ENCODE measurements around the gene PWWP2B.
"Not testable (repeated sequence)": the region's sequence is repeated elsewhere in the genome, so short reads cannot be mapped to it uniquely, and the experiment has no call there.

PWWP2B gene

GRCh38 chr10:132382231-132382922 lies 14.6 kb upstream of the PWWP2B start:
- no peak for DNase-seq

DNA sequence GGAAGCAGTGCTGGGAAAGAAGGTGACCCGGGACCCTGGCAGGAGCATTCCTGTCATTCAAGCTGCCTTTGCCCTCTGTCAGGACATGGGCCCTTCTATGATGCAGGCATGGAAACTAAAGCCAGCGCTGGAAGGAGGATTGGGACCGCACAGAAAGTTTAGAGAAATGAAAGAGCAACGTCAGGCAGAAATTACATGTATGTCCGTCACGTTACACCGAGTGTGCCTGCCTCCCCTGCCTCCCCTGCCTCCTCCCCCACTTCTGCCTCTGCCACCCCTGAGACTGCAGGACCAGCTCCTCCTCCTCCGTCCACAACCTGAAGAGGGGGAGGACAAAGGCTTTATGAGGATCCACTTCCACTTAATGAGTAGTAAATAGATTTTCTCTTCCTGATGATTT lies 13.9 kb upstream of the PWWP2B start:
- DNase-seq, result no peak

DNA sequence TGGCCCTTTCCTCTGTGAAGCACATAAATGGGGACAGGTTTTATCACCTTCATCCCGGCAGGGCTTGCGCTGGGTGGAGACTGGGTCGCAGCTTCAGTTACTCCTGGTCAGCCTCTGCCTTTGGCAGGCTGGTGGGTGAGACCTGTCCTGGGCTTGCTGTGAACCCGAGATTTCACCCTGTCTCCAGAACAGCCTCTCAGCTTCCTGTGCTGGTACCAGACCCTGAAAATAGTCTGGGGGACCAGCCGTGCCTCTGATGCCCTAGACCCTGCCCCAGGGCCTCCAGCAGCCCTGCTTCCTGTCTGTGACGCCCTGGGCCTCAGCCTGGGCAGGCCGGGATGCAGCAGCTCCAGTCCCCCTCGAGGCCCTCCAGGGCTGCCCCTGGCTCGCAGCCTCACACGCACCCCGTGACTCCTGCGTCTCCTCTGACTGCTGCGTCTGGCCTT lies 13.2 kb upstream of the PWWP2B start:
- no peak for DNase-seq

GRCh38 chr10:132384618-132385388 lies 12.2 kb upstream of the PWWP2B start:
- no peak for DNase-seq

DNA sequence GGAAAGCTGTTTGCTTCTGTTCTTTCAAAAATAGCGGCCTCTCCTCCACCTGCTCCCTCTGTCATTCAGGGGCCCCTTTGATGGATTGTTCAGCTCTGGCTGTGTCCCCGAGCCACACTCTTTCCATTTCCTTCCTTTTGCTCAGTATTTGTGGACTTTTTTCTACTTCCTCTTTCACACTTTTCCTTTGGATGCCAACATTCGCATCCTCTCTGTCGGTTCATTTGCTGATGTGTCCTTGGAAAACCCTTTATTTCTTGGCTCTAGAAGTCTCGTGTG lies 11.7 kb upstream of the PWWP2B start:
- DNase-seq, result no peak

GRCh38 chr10:132385721-132386418 lies 11.1 kb upstream of the PWWP2B start:
- no peak for DNase-seq

GRCh38 chr10:132386419-132386831 lies 10.6 kb upstream of the PWWP2B start:
- no peak for DNase-seq

- DNase-seq, result not testable (repeated sequence)
Measured at GRCh38 chr10:132386896-132387295, 10.1 kb upstream of the PWWP2B start.

DNA sequence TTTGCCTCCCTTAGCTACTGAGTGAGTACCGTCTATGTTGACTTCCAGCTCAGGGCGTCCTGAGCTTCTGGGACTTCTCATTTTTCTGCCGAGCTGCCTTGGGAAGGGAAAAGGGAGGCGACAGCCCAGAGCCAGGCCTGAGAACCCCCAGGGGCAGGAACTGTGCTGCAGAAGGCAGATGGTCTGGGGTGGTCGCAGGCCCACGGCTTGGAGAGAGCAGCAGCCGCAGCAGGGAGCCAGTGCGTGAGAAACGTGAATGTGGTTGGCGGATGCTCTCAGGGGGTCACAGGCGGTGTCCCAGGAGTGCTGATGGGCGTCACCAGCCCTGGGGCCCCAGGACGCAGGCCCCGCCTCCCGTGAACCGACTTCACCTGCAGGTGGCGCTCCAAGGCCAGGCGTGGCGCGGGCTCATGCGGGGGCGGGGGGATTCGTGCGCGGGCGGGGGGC lies 9.2 kb upstream of the PWWP2B start:
- DNase-seq, result no peak

DNA sequence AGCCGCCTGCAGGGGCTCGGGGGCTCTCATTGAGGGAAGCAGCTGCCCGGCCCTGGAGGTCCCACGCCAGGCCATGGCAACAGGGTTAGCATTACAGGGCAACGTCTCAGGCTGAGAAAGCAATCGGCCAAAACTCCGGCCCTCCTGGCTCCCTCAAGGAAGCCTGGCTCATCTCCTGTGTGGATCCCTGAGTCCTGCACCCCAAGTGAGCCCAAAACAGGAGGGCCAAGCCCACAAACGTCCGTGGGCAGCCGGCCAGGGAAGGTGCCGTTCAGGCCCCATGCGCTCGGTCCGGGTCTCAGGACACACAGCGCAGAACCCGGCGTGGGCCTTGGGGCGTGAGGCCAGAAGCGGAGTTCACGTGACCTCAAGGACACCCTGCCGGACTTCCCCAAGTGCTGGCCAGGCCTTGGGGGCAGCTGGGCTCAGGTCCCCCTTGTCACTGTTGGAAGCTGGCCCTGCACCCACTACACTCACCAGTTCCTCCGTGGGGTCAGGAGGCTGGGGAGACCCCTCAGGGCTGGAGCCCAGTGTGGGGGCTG lies 8.0 kb upstream of the PWWP2B start:
- no peak for DNase-seq

DNA sequence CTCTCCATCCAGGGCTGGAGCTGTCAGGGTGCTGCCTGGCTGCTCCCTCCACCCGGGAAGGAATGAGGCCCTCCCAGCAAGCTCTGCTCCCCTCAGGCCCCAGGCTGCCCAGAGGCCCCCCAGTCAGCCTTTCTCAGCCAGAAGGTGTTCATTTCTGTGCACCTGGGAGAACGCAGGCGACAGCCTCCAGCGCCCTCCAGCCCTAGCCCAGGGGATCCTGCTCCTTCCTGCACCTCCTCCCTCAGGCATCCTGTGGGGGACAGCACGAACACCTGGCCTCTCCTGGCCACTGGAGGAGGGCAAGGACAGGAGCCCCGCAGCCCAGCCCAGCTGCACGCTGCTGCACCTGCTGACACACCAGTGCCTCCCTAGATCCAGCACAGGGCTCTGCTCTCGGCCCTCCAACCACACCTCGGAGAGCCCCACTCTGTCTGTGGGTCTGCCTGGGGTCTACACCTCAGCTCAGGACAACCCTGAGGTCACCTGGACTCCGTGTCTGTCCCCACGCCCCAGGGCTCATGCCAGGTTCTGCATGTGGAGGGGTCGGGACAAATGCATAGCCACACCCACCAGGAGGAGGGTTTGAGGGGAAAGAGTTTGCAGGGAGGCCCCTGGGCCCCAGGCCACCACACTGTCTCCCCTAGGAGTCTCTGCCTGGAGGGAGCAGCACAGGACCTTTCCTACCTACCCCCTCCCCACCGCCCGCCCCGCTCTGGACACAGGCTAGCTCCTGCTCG lies 7.4 kb upstream of the PWWP2B start:
- DNase-seq, result peak; percentile 78

- no peak for DNase-seq
Measured at GRCh38 chr10:132390170-132390920, 6.7 kb upstream of the PWWP2B start.

DNA sequence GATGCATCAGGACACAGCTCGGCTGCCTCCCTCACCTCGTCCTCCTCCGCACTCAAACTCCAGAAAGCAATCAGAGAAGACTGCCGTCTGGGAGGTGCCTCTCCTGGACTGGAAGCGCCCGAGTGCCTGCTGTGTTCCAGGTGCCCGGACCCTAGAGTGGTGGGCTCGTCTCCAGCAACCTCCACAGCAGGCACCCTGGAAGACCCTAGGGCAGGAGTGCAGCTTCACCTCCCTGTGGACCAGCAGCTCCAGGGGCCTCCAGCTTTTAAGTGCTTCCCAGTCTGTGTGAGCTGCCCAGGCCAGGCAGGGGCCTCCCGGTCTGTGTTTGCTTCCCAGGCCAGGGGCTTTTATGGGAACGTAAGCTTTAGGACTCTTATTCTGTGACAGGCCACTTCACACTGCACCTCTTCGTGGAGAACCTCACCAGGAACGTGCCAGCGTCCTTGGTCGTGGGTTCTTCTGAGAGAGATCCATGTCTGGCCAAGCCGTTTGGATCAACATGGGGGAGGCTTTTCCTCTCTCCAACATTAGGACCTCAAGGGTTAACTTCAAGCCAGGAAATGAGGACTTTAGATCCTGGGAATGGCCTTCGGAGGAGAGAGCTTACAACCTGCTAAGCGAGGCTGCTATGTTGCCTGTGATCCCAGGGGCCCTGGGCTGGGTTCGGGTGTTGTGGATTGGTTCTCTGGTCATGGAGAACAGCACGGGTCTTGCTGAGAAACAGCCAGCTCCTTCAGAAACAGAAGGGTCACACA lies 5.9 kb upstream of the PWWP2B start:
- DNase-seq, result no peak

DNA sequence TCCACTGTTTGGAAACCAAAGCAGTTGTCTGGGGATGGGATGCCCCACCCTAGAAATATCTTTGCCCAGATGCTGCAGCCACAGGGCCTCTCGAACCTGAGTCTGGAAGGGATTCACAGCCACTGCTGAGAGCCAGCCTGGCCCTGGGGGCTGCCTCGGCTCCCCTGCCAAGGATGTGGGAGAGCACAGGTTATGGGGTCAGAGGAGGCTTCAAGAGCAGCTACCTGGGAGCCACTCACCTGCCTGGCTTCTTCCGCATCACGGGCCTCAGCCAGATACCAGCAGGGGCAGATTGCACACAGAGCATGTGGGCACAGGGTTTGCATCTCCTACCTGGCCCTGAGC lies 5.4 kb upstream of the PWWP2B start:
- no peak for DNase-seq

- no peak for DNase-seq
Measured at GRCh38 chr10:132392184-132392800, 4.7 kb upstream of the PWWP2B start.

- no peak for DNase-seq
Measured at GRCh38 chr10:132392811-132393694, 3.9 kb upstream of the PWWP2B start.

- no peak for DNase-seq
Measured at GRCh38 chr10:132393695-132394181, 3.3 kb upstream of the PWWP2B start.

DNA sequence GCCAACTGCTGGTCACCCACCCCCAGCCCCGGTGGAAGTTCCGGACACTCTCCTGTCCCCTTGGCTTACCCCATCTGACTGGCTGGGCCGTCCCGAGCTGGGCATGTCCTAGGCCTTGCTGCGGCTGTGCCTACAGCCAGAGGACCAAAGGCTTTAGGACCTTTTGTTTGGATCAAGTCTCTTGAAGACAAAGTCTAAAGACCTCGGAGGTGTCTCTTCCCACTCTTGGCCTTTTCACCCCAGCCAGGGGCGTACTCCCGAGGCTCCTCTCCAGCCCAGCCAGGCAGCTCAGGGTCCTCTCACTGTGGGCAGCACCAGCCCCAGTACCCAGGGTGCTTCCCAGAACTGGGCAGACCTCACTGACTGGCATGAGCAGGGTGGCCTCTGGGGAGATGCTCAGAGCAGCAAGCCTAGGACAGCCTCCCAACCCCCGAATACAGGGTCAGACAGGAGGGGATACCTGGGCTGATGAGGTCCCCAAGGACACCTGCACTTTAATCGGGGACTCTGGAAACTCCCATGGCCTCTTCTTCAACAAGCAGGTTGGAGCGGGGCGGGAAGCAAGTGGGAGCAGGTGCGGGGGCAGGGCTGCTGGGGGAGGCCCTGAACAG lies 2.7 kb upstream of the PWWP2B start:
- no peak for DNase-seq

DNA sequence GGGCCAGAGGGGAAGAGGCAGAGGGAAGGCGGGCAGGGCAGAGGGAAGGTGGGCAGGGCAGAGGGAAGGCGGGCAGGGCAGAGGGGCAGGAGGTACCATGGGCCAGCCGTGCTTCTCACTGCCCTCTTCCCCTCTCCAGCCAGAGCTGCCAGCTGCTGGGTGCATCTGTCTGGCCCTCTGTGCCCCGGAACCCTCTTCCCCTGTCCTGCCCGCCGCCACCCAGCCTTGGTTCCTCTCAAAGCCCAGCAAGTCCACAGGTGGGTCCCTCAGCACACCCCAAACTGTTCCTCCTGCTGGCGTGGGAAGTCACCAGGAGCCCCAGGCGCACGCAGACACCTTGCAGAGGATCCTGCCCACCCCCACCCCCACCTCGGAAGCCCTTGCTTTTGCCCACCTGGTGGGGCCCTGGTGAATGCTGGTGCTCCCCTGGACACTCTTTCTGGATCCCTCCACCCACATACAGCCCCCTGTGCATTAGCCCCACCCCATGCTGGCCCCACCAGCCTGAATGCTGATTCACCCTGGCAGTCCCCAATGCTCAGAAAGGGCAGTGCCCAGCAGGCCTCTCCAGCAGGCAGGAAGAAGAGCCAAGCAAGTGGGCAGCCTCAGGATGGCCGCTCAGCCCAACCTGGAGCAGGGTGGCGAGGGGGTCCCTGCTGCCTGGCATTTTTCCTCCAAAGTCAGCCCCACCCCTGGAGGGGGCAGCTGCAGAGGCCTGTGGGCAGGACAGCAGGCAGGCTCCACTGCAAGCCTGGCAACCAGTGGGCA lies 1.9 kb upstream of the PWWP2B start:
- DNase-seq, result no peak
